ENCODE data around the gene NAALADL2. TPM values are rescaled to one million over a fixed set of nuclear protein-coding genes. Genes with fewer than 3 reads are reported as not detected.

Gene NAALADL2
- total and polyA plus RNA-seq, 2 of the 4 experiments (the other 2 are of a cell fraction) = 3.8 to 19.2 TPM

- Histone ChIP-seq H2AFZ (replicated peaks; ENCODE audit: low read length, poor library complexity) (no peak overlapping the region), H3K4ac (ENCODE audit: low read depth, low read length) (no peak overlapping the region), H4K91ac (ENCODE audit: insufficient read depth, low read depth, low read length) (no peak overlapping the region), H3K79me1 (ENCODE audit: low read depth in 1 of 2, low read length in 2 of 2) (no peaks in the 10 kb centered on the region), H3K18ac (ENCODE audit: low read depth, low read length) (no peak overlapping the region), H3K4me3 (ENCODE audit: insufficient read depth, low read depth, low read length) (no peak overlapping the region), H2BK15ac (ENCODE audit: low read depth, low read length) (no peak overlapping the region), H2AK9ac (replicated peaks; ENCODE audit: low read depth, low read length, poor library complexity) (no peak overlapping the region), H4K20me1 (ENCODE audit: insufficient read depth, low read length) (no peaks in the 10 kb centered on the region), H3K9me3 (ENCODE audit: control insufficient read depth, insufficient read depth, low read length) (no peaks in the 10 kb centered on the region), H3K4me2 (ENCODE audit: low read depth, low read length) (no peak overlapping the region), H3K14ac (replicated peaks; ENCODE audit: low read depth, low read length) (no peak overlapping the region), H2BK5ac (ENCODE audit: low read depth, low read length, poor library complexity, severe bottlenecking) (no peak overlapping the region), H3K27ac (ENCODE audit: insufficient read depth, low read length) (no peak overlapping the region), H4K5ac (ENCODE audit: low read depth, low read length) (no peak overlapping the region), H3K27me3 (ENCODE audit: control insufficient read depth, insufficient read depth, low read length) (no peaks in the 10 kb centered on the region), H3K23ac (ENCODE audit: low read depth, low read length) (no peak overlapping the region), H3K9ac (ENCODE audit: low read depth, low read length) (no peak overlapping the region), H3K4me1 (ENCODE audit: control insufficient read depth, insufficient read depth, low read length) (no peaks in the 10 kb centered on the region), H3K9me1 (ENCODE audit: insufficient read depth, low read length) (no peaks in the 10 kb centered on the region), H2BK20ac (ENCODE audit: low read depth, low read length) (no peak overlapping the region), H4K8ac (ENCODE audit: low read depth in 2 of 2, low read length in 2 of 2) (no peak overlapping the region), H2AK5ac (ENCODE audit: low read depth, low read length) (0 out of 2 replicates have a peak overlapping the region, but pooled peaks have one; percentile 15), H3K36me3 (ENCODE audit: control insufficient read depth, insufficient read depth, low read length) (no peaks in the 10 kb centered on the region), H2BK120ac (ENCODE audit: low read depth, low read length) (no peak overlapping the region), H3K56ac (ENCODE audit: extremely low read depth, insufficient read depth, low read length) (no peak overlapping the region)
- ChIA-PET CTCF (interaction anchor here (0.6 kb wide), 1 partner anchor 1124 kb away, joined by 3 read pairs; no protein-coding TSS in a partner anchor), POLR2A (ENCODE audit: unreplicated experiment) (no interaction called here)
- TF ChIP-seq NFE2L2 (IDR thresholded peaks at IDR 0.05; ENCODE audit: low read depth, low read length) (no peak), POLR2A (IDR thresholded peaks at IDR 0.05; ENCODE audit: low read depth, low read length) (no peak), MXI1 (IDR thresholded peaks at IDR 0.05; ENCODE audit: borderline replicate concordance, low read depth, low read length) (no peak), CTCF (conservative IDR thresholded peaks at IDR 0.05; ENCODE audit: low read depth, low read length) (no peak), USF2 (IDR thresholded peaks at IDR 0.05; ENCODE audit: low read depth, low read length) (no peak), RFX5 (IDR thresholded peaks at IDR 0.05; ENCODE audit: low read depth, low read length) (no peak), BHLHE40 (IDR thresholded peaks at IDR 0.05; ENCODE audit: low read depth, low read length) (no peak), ELK1 (IDR thresholded peaks at IDR 0.05; ENCODE audit: borderline replicate concordance, low read depth, low read length) (no peak)
- dilution Hi-C loops (cut with HindIII; ENCODE audit: low sequenced_read_pairs, unreplicated experiment) = no loop called here
- no TSS peak for BruUV-seq (replicated peaks)
- in situ Hi-C loops (cut with MboI; ENCODE audit: low sequenced_read_pairs) = no loop called here
- no CpG with 5 or more reads among the region's 2 CpGs for WGBS, 2 experiments (ENCODE audit: extremely low coverage in 2 of 2, insufficient read length in 1 of 2)
- intact Hi-C loops (cut with micrococcal nuclease) = no loop called here
- ATAC-seq (ENCODE audit: low read depth) = no peak
- DNase-seq = peak; percentile 38
These were observed 328.5 kb downstream of the NAALADL2 start for GRCh38 chr3:175187586-175187985.

Measured in IMR-90 (cell line).